PC-3 (cell line): Measurements from ENCODE around the gene OR4D1. TPM values are rescaled to one million over a fixed set of nuclear protein-coding genes. Genes with fewer than 3 reads are reported as not detected.
A peak's percentile ranks its signal among the peaks of the same experiment; 100 is the strongest.
"Not testable (repeated sequence)": the region's sequence is repeated elsewhere in the genome, so short reads cannot be mapped to it uniquely, and the experiment has no call there.

Source experiments
- ATAC-seq: fragments of 200-7000 bp; cut with Tn5 transposase; 2 replicates; pipeline ENCODE4 v1.9.1; 2020; ENCODE audit warnings: mild to moderate bottlenecking, moderate library complexity
- BruUV-seq: library from RNA; stranded (reverse); fragments of 400-500 nt; replicated peaks from 2 replicates; lab custom pipeline; 2021; lab: Mats Ljungman, UMichigan
- CTCF ChIA-PET: fragments of 300-600 bp; sonication (Branson Sonifier 250); formaldehyde crosslinking; loops from one replicate; lab custom pipeline; 2022; ENCODE audit warnings: antibody characterized with exemption; lab: Charles Lee
- POLR2A ChIA-PET: fragments of 300-600 bp; sonication (Branson Sonifier 250); formaldehyde crosslinking; loops from one replicate; lab custom pipeline; 2022; ENCODE audit warnings: antibody characterized with exemption; ENCODE audit not compliant: unreplicated experiment; lab: Charles Lee
- DNase-seq: peaks from one replicate; pipeline ENCODE4 v3.0.0-alpha.2; 2015
- H2AFZ ChIP-seq: fragments of 300-600 bp; sonication (generic); 2 replicates; pipeline ENCODE4 v1.6.0; 2016; ENCODE audit warnings: antibody characterized with exemption, low read length
- H3F3A ChIP-seq: fragments of 300-600 bp; sonication (generic); one replicate; pipeline ENCODE4 v1.6.0; 2017; ENCODE audit warnings: antibody characterized with exemption, low read length, control low read depth, mild to moderate bottlenecking; ENCODE audit not compliant: unreplicated experiment
- H3K27ac ChIP-seq: fragments of 300-600 bp; sonication (generic); 2 replicates; pipeline ENCODE4 v1.5.1; 2016; ENCODE audit warnings: mild to moderate bottlenecking, low read length
- H3K27me3 ChIP-seq: fragments of 300-600 bp; sonication (generic); 2 replicates; pipeline ENCODE4 v1.6.1; 2016; ENCODE audit warnings: low read length, mixed read lengths
- H3K36me3 ChIP-seq: fragments of 300-600 bp; sonication (generic); 2 replicates; pipeline ENCODE4 v1.6.1; 2016; ENCODE audit warnings: low read depth, mixed run types, low read length, mixed read lengths
- H3K4me1 ChIP-seq: fragments of 300-600 bp; sonication (generic); 2 replicates; pipeline ENCODE4 v1.5.1; 2016; ENCODE audit warnings: low read length; ENCODE audit not compliant: insufficient read depth
- H3K4me2 ChIP-seq: fragments of 300-600 bp; sonication (generic); 2 replicates; pipeline ENCODE4 v1.6.0; 2016; ENCODE audit warnings: low read length
- H3K4me3 ChIP-seq: fragments of 300-600 bp; sonication (generic); 2 replicates; pipeline ENCODE4 v1.5.1; 2016; ENCODE audit warnings: mild to moderate bottlenecking, low read length, mixed read lengths
- H3K79me2 ChIP-seq: fragments of 300-600 bp; sonication (generic); 2 replicates; pipeline ENCODE4 v1.6.1; 2017; ENCODE audit warnings: low read length, mixed read lengths
- H3K9ac ChIP-seq: fragments of 300-600 bp; sonication (generic); 2 replicates; pipeline ENCODE4 v1.6.0; 2016; ENCODE audit warnings: mild to moderate bottlenecking, low read length
- H3K9me2 ChIP-seq: fragments of 300-600 bp; sonication (generic); replicated peaks from 2 replicates; pipeline ENCODE4 v1.6.1; 2016; ENCODE audit warnings: mixed run types, low read length, mixed read lengths
- H3K9me3 ChIP-seq: fragments of 300-600 bp; sonication (generic); 2 replicates; pipeline ENCODE4 v1.6.1; 2016; ENCODE audit warnings: low read length, mixed read lengths
- H4K20me1 ChIP-seq: fragments of 300-600 bp; sonication (generic); 2 replicates; pipeline ENCODE4 v1.6.1; 2016; ENCODE audit warnings: low read length, mixed read lengths
- CTCF ChIP-seq: fragments of 300-600 bp; sonication (generic); conservative IDR thresholded peaks from 2 replicates; pipeline ENCODE4 v1.5.1; 2017; ENCODE audit warnings: antibody characterized with exemption, low read depth, mild to moderate bottlenecking, low read length
- EZH2 ChIP-seq: fragments of 300-600 bp; sonication (generic); IDR thresholded peaks from one replicate; pipeline ENCODE4 v1.6.1; 2017; ENCODE audit warnings: antibody characterized with exemption, mild to moderate bottlenecking, low read length; ENCODE audit not compliant: unreplicated experiment
- EZH2phosphoT487 ChIP-seq: fragments of 300-600 bp; sonication (generic); IDR thresholded peaks from 2 replicates; pipeline ENCODE4 v1.6.1; 2018; ENCODE audit warnings: mild to moderate bottlenecking, antibody characterized with exemption, low read length, borderline replicate concordance
- intact Hi-C: fragments of 100-400 bp; cut with micrococcal nuclease; formaldehyde crosslinking; loops from 2 replicates; pipeline ENCODE4 v1.9.0; 2023
- total RNA-seq: library from RNA; depleted of rRNA; stranded (reverse); fragments of >200 nt; gene quantifications from 2 replicates; pipeline ENCODE4 v1.2.3, GENCODE V29; 2014

The OR4D1 gene
- total RNA-seq, 1 experiment from 2014 or later = not detected

GRCh38 chr17:58120195-58120822, 27.9 kb upstream of the OR4D1 start:
- ATAC-seq = peak; percentile 42; the same call in 1 of the 2 replicates
- H3K4me3 ChIP-seq = no peak overlapping the region
- no peak overlapping the region for H3K9ac ChIP-seq
- H4K20me1 ChIP-seq = no peaks in the 10 kb centered on the region
- H3F3A ChIP-seq = no peaks in the 10 kb centered on the region
- BruUV-seq = no TSS peak
- no peaks in the 10 kb centered on the region for H3K9me3 ChIP-seq
- no peaks in the 10 kb centered on the region for H3K4me1 ChIP-seq
- TF ChIP-seq EZH2phosphoT487 (no peak), CTCF (no peak), EZH2 (no peak)
- no peaks in the 10 kb centered on the region for H3K9me2 ChIP-seq
- intact Hi-C loops = loop anchor here (10.0 kb wide), 1 partner anchor 174 kb away; no protein-coding TSS in a partner anchor
- POLR2A ChIA-PET = no interaction called here
- CTCF ChIA-PET = no interaction called here
- no peak overlapping the region for H2AFZ ChIP-seq
- DNase-seq = peak; percentile 79
- no peak overlapping the region for H3K27ac ChIP-seq
- peaks cover 13% of the 10 kb centered on the region for H3K27me3 ChIP-seq
- no peaks in the 10 kb centered on the region for H3K36me3 ChIP-seq
- no peaks in the 10 kb centered on the region for H3K79me2 ChIP-seq
- no peak overlapping the region for H3K4me2 ChIP-seq

GRCh38 chr17:58121925-58122324, 26.3 kb upstream of the OR4D1 start:
- Histone ChIP-seq H3K27ac (no peak overlapping the region), H3K4me3 (no peak overlapping the region), H3K4me1 (no peaks in the 10 kb centered on the region), H3K9me2 (no peaks in the 10 kb centered on the region), H3K79me2 (no peaks in the 10 kb centered on the region), H3K9ac (no peak overlapping the region), H3K9me3 (no peaks in the 10 kb centered on the region), H3F3A (no peaks in the 10 kb centered on the region), H2AFZ (no peak overlapping the region), H3K27me3 (peaks cover 30% of the 10 kb centered on the region), H3K36me3 (no peaks in the 10 kb centered on the region), H3K4me2 (no peak overlapping the region), H4K20me1 (no peaks in the 10 kb centered on the region)
- TF ChIP-seq EZH2phosphoT487 (no peak), CTCF (peak; percentile 72), EZH2 (no peak)
- ChIA-PET CTCF (interaction anchor here (0.6 to 1.3 kb wide), 5 partner anchors 51 to 196 kb away, joined by 4 to 8 read pairs (median 4); partner anchors contain the start of gene SRSF1), POLR2A (no interaction called here)
- DNase-seq (peak; percentile 77), ATAC-seq (peak; percentile 74)
- BruUV-seq = no TSS peak
- intact Hi-C loops = loop anchor here (1.0 to 10.0 kb wide), 4 partner anchors 50 to 325 kb away; no protein-coding TSS in a partner anchor

GRCh38 chr17:58127846-58128245, 20.3 kb upstream of the OR4D1 start:
- Histone ChIP-seq H4K20me1 (no peaks in the 10 kb centered on the region), H3K4me3 (no peak overlapping the region), H3K79me2 (no peaks in the 10 kb centered on the region), H3K4me2 (no peak overlapping the region), H3F3A (no peaks in the 10 kb centered on the region), H3K9me3 (no peaks in the 10 kb centered on the region), H3K4me1 (no peaks in the 10 kb centered on the region), H2AFZ (no peak overlapping the region), H3K9ac (no peak overlapping the region), H3K36me3 (no peaks in the 10 kb centered on the region), H3K27ac (no peak overlapping the region), H3K9me2 (no peaks in the 10 kb centered on the region), H3K27me3 (peaks cover 63% of the 10 kb centered on the region)
- ChIA-PET POLR2A (no interaction called here), CTCF (no interaction called here)
- intact Hi-C loops = loop anchor here (10.0 kb wide), 1 partner anchor 167 kb away; no protein-coding TSS in a partner anchor
- DNase-seq = no peak
- no peak for TF ChIP-seq EZH2
- TF ChIP-seq CTCF = no peak
- TF ChIP-seq EZH2phosphoT487 = no peak
- no peak for ATAC-seq
- BruUV-seq = no TSS peak

- H3F3A ChIP-seq, BruUV-seq, H3K9me3 ChIP-seq, POLR2A ChIA-PET, H3K9ac ChIP-seq, H3K4me2 ChIP-seq, H4K20me1 ChIP-seq, CTCF ChIA-PET, H3K9me2 ChIP-seq, H3K79me2 ChIP-seq, H2AFZ ChIP-seq, H3K27ac ChIP-seq, H3K4me3 ChIP-seq, H3K4me1 ChIP-seq, intact Hi-C loops, DNase-seq, H3K36me3 ChIP-seq, ATAC-seq: not testable (repeated sequence)
- H3K27me3 ChIP-seq = peaks cover 74% of the 10 kb centered on the region
Measured at GRCh38 chr17:58132697-58133096, 15.5 kb upstream of the OR4D1 start.
